ENCODE data around the gene PRKAG1. TPM values are rescaled to one million over a fixed set of nuclear protein-coding genes. Genes with fewer than 3 reads are reported as not detected.

PRKAG1 gene
- total RNA-seq, 2 donors from 2014 or later = 49.5 to 54.8 TPM

- TF ChIP-seq CTCF (IDR thresholded peaks at IDR 0.05) = no peak
- no peaks in the 10 kb centered on the region for H3K27me3 ChIP-seq
- H3K27ac ChIP-seq = peak overlapping the region; percentile 88
- intact Hi-C loops (cut with DNase I) = no loop called here
- no peaks in the 10 kb centered on the region for H3K9me3 ChIP-seq
- no peaks in the 10 kb centered on the region for H3K36me3 ChIP-seq
- H3K4me1 ChIP-seq = peaks cover 7% of the 10 kb centered on the region
- H3K4me3 ChIP-seq = peak overlapping the region; percentile 92
- peak overlapping the region in 1 of 2 donors; percentile 95 for H3K9ac ChIP-seq (ENCODE audit: low read depth in 2 of 2, low read length in 2 of 2)
- no peak for DNase-seq
Measured at GRCh38 chr12:48958049-48958388, 60.6 kb downstream of the PRKAG1 start.

- Histone ChIP-seq H3K9me3 (no peaks in the 10 kb centered on the region), H3K36me3 (no peaks in the 10 kb centered on the region), H3K27ac (peak within 1 kb of the TSS; percentile 88), H3K4me3 (peak within 1 kb of the TSS; percentile 92), H3K27me3 (no peaks in the 10 kb centered on the region), H3K9ac (ENCODE audit: low read depth in 2 of 2, low read length in 2 of 2) (peak within 1 kb of the TSS; percentile 90 to 95), H3K4me1 (peaks cover 7% of the 10 kb centered on the region)
- DNase-seq = peak; percentile 96
- no peak for TF ChIP-seq CTCF (IDR thresholded peaks at IDR 0.05)
- intact Hi-C loops (cut with DNase I) = no loop called here
Measured at GRCh38 chr12:48957141-48958048, 61.2 kb downstream of the PRKAG1 start, which contains the start of gene ARF3. Gene ARF3 (minus strand): TSS chr12:48957487. CDS start chr12:48941095, 16,392 bp downstream.

- Histone ChIP-seq H3K27me3 (no peaks in the 10 kb centered on the region), H3K36me3 (no peaks in the 10 kb centered on the region), H3K4me3 (peak overlapping the region; percentile 92), H3K27ac (peak overlapping the region; percentile 88), H3K4me1 (peaks cover 7% of the 10 kb centered on the region), H3K9me3 (no peaks in the 10 kb centered on the region), H3K9ac (ENCODE audit: low read depth in 2 of 2, low read length in 2 of 2) (peak overlapping the region; percentile 90 to 95)
- no peak for TF ChIP-seq CTCF (IDR thresholded peaks at IDR 0.05)
- intact Hi-C loops (cut with DNase I) = no loop called here
- peak; percentile 90 for DNase-seq
Measured at GRCh38 chr12:48956279-48957140, 62.1 kb downstream of the PRKAG1 start.

GRCh38 chr12:48954841-48955501 is 63.6 kb downstream of the PRKAG1 start:
- H3K9me3 ChIP-seq = no peaks in the 10 kb centered on the region
- intact Hi-C loops (cut with DNase I) = no loop called here
- H3K27ac ChIP-seq = peak overlapping the region; percentile 88
- no peak for DNase-seq
- H3K4me1 ChIP-seq = peaks cover 7% of the 10 kb centered on the region
- H3K36me3 ChIP-seq = no peaks in the 10 kb centered on the region
- no peak for TF ChIP-seq CTCF (IDR thresholded peaks at IDR 0.05)
- no peak overlapping the region for H3K4me3 ChIP-seq
- H3K27me3 ChIP-seq = no peaks in the 10 kb centered on the region
- H3K9ac ChIP-seq (ENCODE audit: low read depth in 2 of 2, low read length in 2 of 2) = no peak overlapping the region

GRCh38 chr12:48954061-48954460 is 64.5 kb downstream of the PRKAG1 start:
- DNase-seq = no peak
- H3K9me3 ChIP-seq = no peaks in the 10 kb centered on the region
- H3K4me1 ChIP-seq = peaks cover 7% of the 10 kb centered on the region
- H3K36me3 ChIP-seq = no peaks in the 10 kb centered on the region
- no peaks in the 10 kb centered on the region for H3K27me3 ChIP-seq
- no peak overlapping the region for H3K4me3 ChIP-seq
- no peak for TF ChIP-seq CTCF (IDR thresholded peaks at IDR 0.05)
- H3K27ac ChIP-seq = no peak overlapping the region
- intact Hi-C loops (cut with DNase I) = no loop called here
- H3K9ac ChIP-seq (ENCODE audit: low read depth in 2 of 2, low read length in 2 of 2) = no peak overlapping the region
